Measurements from ENCODE around the gene TSPAN4.

DNA sequence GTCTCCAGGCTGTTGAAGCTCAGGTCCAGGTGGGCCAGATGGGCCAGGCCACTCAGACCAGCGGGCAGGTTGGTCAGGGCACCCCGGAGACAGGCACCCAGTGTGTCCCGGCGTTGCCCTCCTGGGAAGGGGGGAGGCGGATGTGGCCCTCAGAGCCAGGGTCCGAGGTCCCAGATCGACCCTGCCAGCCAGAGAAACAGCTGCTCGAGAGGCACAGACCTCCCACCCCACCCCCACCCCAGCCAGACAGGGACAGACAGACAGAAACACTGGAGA lies 39.2 kb upstream of the TSPAN4 start:
- TF ChIP-seq, protein P1, sequence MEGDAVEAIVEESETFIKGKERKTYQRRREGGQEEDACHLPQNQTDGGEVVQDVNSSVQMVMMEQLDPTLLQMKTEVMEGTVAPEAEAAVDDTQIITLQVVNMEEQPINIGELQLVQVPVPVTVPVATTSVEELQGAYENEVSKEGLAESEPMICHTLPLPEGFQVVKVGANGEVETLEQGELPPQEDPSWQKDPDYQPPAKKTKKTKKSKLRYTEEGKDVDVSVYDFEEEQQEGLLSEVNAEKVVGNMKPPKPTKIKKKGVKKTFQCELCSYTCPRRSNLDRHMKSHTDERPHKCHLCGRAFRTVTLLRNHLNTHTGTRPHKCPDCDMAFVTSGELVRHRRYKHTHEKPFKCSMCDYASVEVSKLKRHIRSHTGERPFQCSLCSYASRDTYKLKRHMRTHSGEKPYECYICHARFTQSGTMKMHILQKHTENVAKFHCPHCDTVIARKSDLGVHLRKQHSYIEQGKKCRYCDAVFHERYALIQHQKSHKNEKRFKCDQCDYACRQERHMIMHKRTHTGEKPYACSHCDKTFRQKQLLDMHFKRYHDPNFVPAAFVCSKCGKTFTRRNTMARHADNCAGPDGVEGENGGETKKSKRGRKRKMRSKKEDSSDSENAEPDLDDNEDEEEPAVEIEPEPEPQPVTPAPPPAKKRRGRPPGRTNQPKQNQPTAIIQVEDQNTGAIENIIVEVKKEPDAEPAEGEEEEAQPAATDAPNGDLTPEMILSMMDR (IDR thresholded peaks at IDR 0.05; ENCODE audit: low read depth, low read length) = no peak
- no peak for TF ChIP-seq EZH2phosphoT487 (IDR thresholded peaks at IDR 0.05; ENCODE audit: low read depth)
